NCI-H345 (cell line): ENCODE results near the gene MAMLD1.

ENCODE experiments used
- DNase-seq: peaks from one replicate; lab custom pipeline; 2025; lab: John Stamatoyannopoulos, UW

Gene MAMLD1

GRCh38 chrX:150352581-150352980, 10.5 kb upstream of the MAMLD1 start:
- no peak for DNase-seq

GRCh38 chrX:150355913-150356312, 7.2 kb upstream of the MAMLD1 start:
- DNase-seq = no peak

GRCh38 chrX:150357790-150358189, 5.3 kb upstream of the MAMLD1 start:
- DNase-seq = no peak

GRCh38 chrX:150358651-150359050, 4.5 kb upstream of the MAMLD1 start:
- no peak for DNase-seq

GRCh38 chrX:150360331-150360730, 2.8 kb upstream of the MAMLD1 start:
- no peak for DNase-seq

- DNase-seq = no peak
Observed at GRCh38 chrX:150361070-150361776, 1.9 kb upstream of the MAMLD1 start.

GRCh38 chrX:150361777-150362351, 1.3 kb upstream of the MAMLD1 start:
- no peak for DNase-seq

GRCh38 chrX:150363561-150364346, 637 bp downstream of the MAMLD1 start:
- no peak for DNase-seq

- peak; percentile 2 for DNase-seq
Observed at GRCh38 chrX:150364347-150365050, 1.4 kb downstream of the MAMLD1 start.

GRCh38 chrX:150365051-150365989, 2.2 kb downstream of the MAMLD1 start:
- peak; percentile 40 for DNase-seq

- no peak for DNase-seq
Observed at GRCh38 chrX:150365990-150366911, 3.1 kb downstream of the MAMLD1 start.

- DNase-seq = no peak
Observed at GRCh38 chrX:150366951-150367545, 3.9 kb downstream of the MAMLD1 start.

GRCh38 chrX:150370589-150371312, 7.6 kb downstream of the MAMLD1 start:
- DNase-seq = no peak

- no peak for DNase-seq
Observed at GRCh38 chrX:150371877-150372276, 8.8 kb downstream of the MAMLD1 start.

- DNase-seq = no peak
Observed at GRCh38 chrX:150372280-150372679, 9.2 kb downstream of the MAMLD1 start.

- no peak for DNase-seq
Observed at GRCh38 chrX:150372756-150373155, 9.6 kb downstream of the MAMLD1 start.

- no peak for DNase-seq
Observed at GRCh38 chrX:150375243-150375770, 12.2 kb downstream of the MAMLD1 start.

- no peak for DNase-seq
Observed at GRCh38 chrX:150377005-150377404, 13.9 kb downstream of the MAMLD1 start.

- DNase-seq = no peak
Observed at GRCh38 chrX:150405006-150405405, 41.9 kb downstream of the MAMLD1 start.
